ENCODE results near the gene TOPAZ1.
A peak's percentile ranks its signal among the peaks of the same experiment; 100 is the strongest.

The TOPAZ1 gene

GRCh38 chr3:44236485-44236908, 5.2 kb upstream of the TOPAZ1 start:
- no peaks in the 10 kb centered on the region for H3K9me3 ChIP-seq (ENCODE audit: low read depth, low read length)
- H3K27ac ChIP-seq: no peak overlapping the region
- H3K4me3 ChIP-seq: peak overlapping the region; percentile 31
- H3K9ac ChIP-seq (ENCODE audit: insufficient read length): no peak overlapping the region
- DNase-seq (ENCODE audit: low read depth, low spot score): no peak
- TF ChIP-seq FOXP2 (optimal IDR thresholded peaks at IDR 0.05; ENCODE audit: control extremely low read depth, extremely low read length, insufficient read depth) (no peak), EZH2 (IDR thresholded peaks at IDR 0.05) (no peak), POLR2AphosphoS5 (IDR thresholded peaks at IDR 0.05; ENCODE audit: borderline replicate concordance, low read depth, low read length) (no peak)
- no peaks in the 10 kb centered on the region for H3K36me3 ChIP-seq (ENCODE audit: insufficient read depth, low read length)

DNA sequence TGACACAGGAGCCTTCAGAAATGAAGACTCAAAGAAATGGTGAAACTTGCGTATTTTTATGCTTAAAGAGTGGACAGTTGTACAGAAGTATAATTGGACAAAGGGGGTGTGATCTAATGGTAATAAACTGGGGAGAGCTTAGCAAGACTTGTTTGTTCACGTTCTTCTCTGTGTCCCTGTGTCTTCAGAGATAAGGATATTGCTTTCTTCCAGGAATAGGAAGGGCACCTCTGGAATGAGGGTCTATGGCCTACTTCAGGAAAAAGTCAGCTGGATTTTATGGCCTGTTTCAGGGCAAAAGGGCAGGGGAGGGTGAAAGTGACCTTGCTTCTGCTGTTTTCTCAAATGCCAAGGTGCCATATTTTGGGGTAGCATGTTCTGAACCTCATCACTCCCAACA, 4.5 kb upstream of the TOPAZ1 start:
- Histone ChIP-seq H3K9me3 (ENCODE audit: low read depth, low read length) (no peaks in the 10 kb centered on the region), H3K4me3 (no peak overlapping the region), H3K27ac (no peak overlapping the region), H3K36me3 (ENCODE audit: insufficient read depth, low read length) (no peaks in the 10 kb centered on the region), H3K9ac (ENCODE audit: insufficient read length) (no peak overlapping the region)
- no peak for TF ChIP-seq POLR2AphosphoS5 (IDR thresholded peaks at IDR 0.05; ENCODE audit: borderline replicate concordance, low read depth, low read length)
- no peak for TF ChIP-seq FOXP2 (optimal IDR thresholded peaks at IDR 0.05; ENCODE audit: control extremely low read depth, extremely low read length, insufficient read depth)
- no peak for TF ChIP-seq EZH2 (IDR thresholded peaks at IDR 0.05)
- no peak for DNase-seq (ENCODE audit: low read depth, low spot score)

DNA sequence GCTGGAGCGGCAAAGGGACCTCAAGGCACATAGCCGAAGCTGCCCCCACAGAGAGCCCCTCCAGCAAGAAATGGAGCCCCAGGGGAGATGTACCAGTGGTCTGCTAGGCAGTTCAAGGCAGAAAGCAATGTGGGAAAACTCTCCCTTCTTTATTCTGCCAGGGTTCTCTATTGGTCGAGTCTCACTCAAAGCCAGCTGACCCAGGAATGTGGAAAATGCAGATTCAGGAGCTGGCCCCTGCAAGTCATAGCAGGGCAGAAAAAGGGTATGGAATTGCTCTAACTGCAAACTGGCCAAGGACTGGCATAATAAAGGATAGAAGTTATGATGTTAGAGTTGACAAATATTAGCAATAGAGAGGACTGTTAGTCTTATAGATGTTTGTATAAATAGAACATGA, 4.0 kb upstream of the TOPAZ1 start:
- TF ChIP-seq POLR2AphosphoS5 (IDR thresholded peaks at IDR 0.05; ENCODE audit: borderline replicate concordance, low read depth, low read length) (no peak), FOXP2 (optimal IDR thresholded peaks at IDR 0.05; ENCODE audit: control extremely low read depth, extremely low read length, insufficient read depth) (no peak), EZH2 (IDR thresholded peaks at IDR 0.05) (no peak)

GRCh38 chr3:44238889-44239288, 2.8 kb upstream of the TOPAZ1 start:
- DNase-seq (ENCODE audit: low read depth, low spot score): no peak
- TF ChIP-seq POLR2AphosphoS5 (IDR thresholded peaks at IDR 0.05; ENCODE audit: borderline replicate concordance, low read depth, low read length) (no peak), FOXP2 (optimal IDR thresholded peaks at IDR 0.05; ENCODE audit: control extremely low read depth, extremely low read length, insufficient read depth) (no peak), EZH2 (IDR thresholded peaks at IDR 0.05) (no peak)

More for the DNA sequence above, 4.0 kb upstream of the TOPAZ1 start:
- Histone ChIP-seq H3K9me3 (ENCODE audit: low read depth, low read length) (no peaks in the 10 kb centered on the region), H3K36me3 (ENCODE audit: insufficient read depth, low read length) (no peaks in the 10 kb centered on the region), H3K4me3 (no peak overlapping the region), H3K27ac (no peak overlapping the region), H3K9ac (ENCODE audit: insufficient read length) (no peak overlapping the region)
- DNase-seq (ENCODE audit: low read depth, low spot score): no peak

DNA sequence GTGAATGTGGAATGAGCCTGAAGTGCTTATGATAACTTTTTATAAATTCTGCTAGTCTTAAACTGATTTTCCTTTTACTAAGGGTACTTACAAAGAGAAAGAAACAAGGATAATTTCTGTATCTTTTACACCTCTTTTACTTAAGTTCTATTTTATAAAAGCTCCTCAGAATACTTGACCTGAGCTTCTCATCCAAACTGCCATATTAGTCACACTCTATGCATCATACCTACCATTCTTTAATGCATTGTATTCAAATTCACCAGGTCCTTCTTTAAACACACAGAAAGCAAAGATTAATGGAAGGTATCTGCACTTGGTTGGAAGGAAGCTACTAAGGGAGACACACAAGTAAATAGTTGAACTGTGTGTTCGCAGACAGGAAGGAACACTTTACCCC, 1.6 kb upstream of the TOPAZ1 start:
- no peaks in the 10 kb centered on the region for H3K36me3 ChIP-seq (ENCODE audit: insufficient read depth, low read length)
- no peaks in the 10 kb centered on the region for H3K9me3 ChIP-seq (ENCODE audit: low read depth, low read length)
- DNase-seq (ENCODE audit: low read depth, low spot score): no peak
- no peak overlapping the region for H3K4me3 ChIP-seq
- TF ChIP-seq POLR2AphosphoS5 (IDR thresholded peaks at IDR 0.05; ENCODE audit: borderline replicate concordance, low read depth, low read length): no peak
- no peak overlapping the region for H3K9ac ChIP-seq (ENCODE audit: insufficient read length)
- no peak overlapping the region for H3K27ac ChIP-seq

More at GRCh38 chr3:44238889-44239288, 2.8 kb upstream of the TOPAZ1 start:
- H3K27ac ChIP-seq: no peak overlapping the region
- no peak overlapping the region for H3K9ac ChIP-seq (ENCODE audit: insufficient read length)
- no peaks in the 10 kb centered on the region for H3K36me3 ChIP-seq (ENCODE audit: insufficient read depth, low read length)
- H3K9me3 ChIP-seq (ENCODE audit: low read depth, low read length): no peaks in the 10 kb centered on the region
- H3K4me3 ChIP-seq: no peak overlapping the region

- Histone ChIP-seq H3K4me3 (no peak overlapping the region), H3K9me3 (ENCODE audit: low read depth, low read length) (no peaks in the 10 kb centered on the region), H3K9ac (ENCODE audit: insufficient read length) (no peak overlapping the region), H3K27ac (no peak overlapping the region), H3K36me3 (ENCODE audit: insufficient read depth, low read length) (no peaks in the 10 kb centered on the region)
- DNase-seq (ENCODE audit: low read depth, low spot score): no peak
- no peak for TF ChIP-seq EZH2 (IDR thresholded peaks at IDR 0.05)
Observed at GRCh38 chr3:44242721-44243120, 1.0 kb downstream of the TOPAZ1 start.

DNA sequence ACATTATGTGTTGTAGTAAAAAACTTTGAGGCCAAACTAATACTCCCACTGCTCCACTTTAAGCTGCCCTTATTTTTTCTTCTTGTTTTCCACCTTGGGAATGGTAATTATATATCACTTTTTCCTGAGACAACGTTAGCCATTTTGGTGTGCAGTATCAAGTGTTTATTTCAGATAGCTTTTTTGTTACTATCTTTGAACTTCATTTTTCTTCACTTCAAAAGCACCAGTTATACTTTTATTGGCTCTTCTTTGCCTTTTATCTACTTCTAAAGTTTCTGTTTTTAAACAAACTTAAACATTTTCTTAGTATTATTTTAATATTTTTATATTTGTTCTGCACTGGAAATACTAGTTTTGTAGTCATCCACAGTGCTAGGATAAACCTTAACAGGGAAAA, 6.5 kb downstream of the TOPAZ1 start:
- Histone ChIP-seq H3K4me3 (no peak overlapping the region), H3K9me3 (ENCODE audit: low read depth, low read length) (no peaks in the 10 kb centered on the region), H3K27ac (no peak overlapping the region), H3K36me3 (ENCODE audit: insufficient read depth, low read length) (no peaks in the 10 kb centered on the region), H3K9ac (ENCODE audit: insufficient read length) (no peak overlapping the region)
- DNase-seq (ENCODE audit: low read depth, low spot score): no peak
- no peak for TF ChIP-seq POLR2AphosphoS5 (IDR thresholded peaks at IDR 0.05; ENCODE audit: borderline replicate concordance, low read depth, low read length)
- no peak for TF ChIP-seq FOXP2 (optimal IDR thresholded peaks at IDR 0.05; ENCODE audit: control extremely low read depth, extremely low read length, insufficient read depth)
- no peak for TF ChIP-seq EZH2 (IDR thresholded peaks at IDR 0.05)

DNA sequence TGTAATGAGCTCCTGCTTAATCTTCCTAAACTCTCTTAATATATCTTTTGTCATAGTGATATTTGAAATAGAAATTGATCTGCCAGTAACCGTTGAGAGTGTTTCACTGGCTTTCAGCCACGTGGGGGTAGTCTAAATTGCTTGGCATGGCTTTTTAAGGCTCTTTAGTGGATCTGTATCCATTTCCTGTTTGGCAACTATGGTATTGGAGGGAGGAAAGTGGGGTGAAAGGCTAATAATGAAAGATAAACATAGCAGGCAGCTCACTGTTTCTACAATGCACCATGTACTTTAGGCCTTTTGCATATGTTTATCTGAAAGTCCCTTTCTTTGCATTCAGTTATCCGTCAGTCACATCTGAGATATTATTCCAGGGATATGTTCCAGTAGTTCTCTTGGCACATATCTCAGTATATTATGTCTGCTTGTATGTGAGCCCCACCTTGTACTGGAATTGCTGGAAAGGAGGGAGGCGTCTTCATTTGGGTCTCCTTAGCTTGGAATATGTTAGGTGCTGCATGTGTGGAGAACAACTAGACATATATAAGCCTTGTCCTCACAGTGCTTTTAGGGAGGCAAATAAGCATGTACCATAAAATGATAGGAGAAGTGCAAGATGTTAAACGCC, 10.8 kb downstream of the TOPAZ1 start:
- DNase-seq (ENCODE audit: low read depth, low spot score): no peak

DNA sequence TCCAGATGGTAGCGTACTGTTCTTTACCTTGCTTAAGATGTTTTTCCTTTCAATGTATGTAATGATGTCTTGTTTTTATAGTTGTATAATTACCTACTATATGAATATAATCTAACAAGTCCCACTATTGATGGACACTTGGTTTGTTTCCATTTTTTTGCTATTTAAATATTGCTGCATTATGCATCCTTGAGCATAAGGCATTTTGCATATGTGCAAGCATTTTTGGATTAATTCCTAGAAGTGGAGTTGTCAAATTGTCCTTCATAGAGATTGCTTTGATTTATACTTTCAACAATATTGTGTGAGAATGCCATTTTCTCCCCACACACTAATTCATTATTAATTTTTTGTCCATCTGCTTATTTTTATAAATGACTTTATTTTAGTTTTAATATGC, 17.7 kb downstream of the TOPAZ1 start:
- no peaks in the 10 kb centered on the region for H3K9me3 ChIP-seq (ENCODE audit: low read depth, low read length)
- H3K36me3 ChIP-seq (ENCODE audit: insufficient read depth, low read length): no peaks in the 10 kb centered on the region
- no peak for DNase-seq (ENCODE audit: low read depth, low spot score)
- TF ChIP-seq POLR2AphosphoS5 (IDR thresholded peaks at IDR 0.05; ENCODE audit: borderline replicate concordance, low read depth, low read length): no peak
- TF ChIP-seq FOXP2 (optimal IDR thresholded peaks at IDR 0.05; ENCODE audit: control extremely low read depth, extremely low read length, insufficient read depth): no peak
- TF ChIP-seq EZH2 (IDR thresholded peaks at IDR 0.05): no peak
- no peak overlapping the region for H3K9ac ChIP-seq (ENCODE audit: insufficient read length)
- H3K4me3 ChIP-seq: no peak overlapping the region
- no peak overlapping the region for H3K27ac ChIP-seq

More for the DNA sequence above, 10.8 kb downstream of the TOPAZ1 start:
- no peak for TF ChIP-seq EZH2 (IDR thresholded peaks at IDR 0.05)
- no peak for TF ChIP-seq FOXP2 (optimal IDR thresholded peaks at IDR 0.05; ENCODE audit: control extremely low read depth, extremely low read length, insufficient read depth)
- no peaks in the 10 kb centered on the region for H3K36me3 ChIP-seq (ENCODE audit: insufficient read depth, low read length)
- H3K27ac ChIP-seq: no peak overlapping the region
- H3K9me3 ChIP-seq (ENCODE audit: low read depth, low read length): no peaks in the 10 kb centered on the region
- H3K9ac ChIP-seq (ENCODE audit: insufficient read length): no peak overlapping the region
- H3K4me3 ChIP-seq: no peak overlapping the region

Measured in SK-N-MC (cell line).